Thyroid gland (tissue), 4 donors: ENCODE results near the gene LCAT.

Experiments
- CTCF ChIP-seq, 6 experiments: fragments of 200-600 bp in 3 of 6; fragments of 450-650 bp in 3 of 6; sonication (generic) in 3 of 6; IDR thresholded peaks; one replicate each; pipeline ENCODE4 v1.5.1; 2016 to 2019; ENCODE audit warnings: antibody characterized with exemption in 6 of 6, mild to moderate bottlenecking in 2 of 6, inconsistent platforms in 1 of 6, moderate library complexity in 1 of 6
- POLR2A ChIP-seq, 2 donors: fragments of 450-650 bp; IDR thresholded peaks; one replicate each; pipeline ENCODE4 v1.6.1; 2017; ENCODE audit warnings: antibody characterized with exemption in 2 of 2, mild to moderate bottlenecking in 2 of 2, moderate library complexity in 1 of 2

- no peak for TF ChIP-seq CTCF (IDR thresholded peaks at IDR 0.05)
- no peak for TF ChIP-seq POLR2A (IDR thresholded peaks at IDR 0.05)
Observed at GRCh38 chr16:67976205-67976604, 32.3 kb upstream of the LCAT start.
